Testis (tissue), 2 donors: ENCODE data around the gene TMEM81.

Source experiments
- POLR2A ChIP-seq: fragments of 450-650 bp; IDR thresholded peaks from one replicate; pipeline ENCODE4 v1.6.1; 2017; ENCODE audit warnings: antibody characterized with exemption, mild to moderate bottlenecking, moderate library complexity
- TF ChIP-seq, protein P1 (sequence below), 3 experiments: fragments of 450-650 bp in 2 of 3; fragments of 200-600 bp in 1 of 3; sonication (generic) in 1 of 3; IDR thresholded peaks; one replicate each; pipeline ENCODE4 v1.5.1; 2016 to 2019; ENCODE audit warnings: antibody characterized with exemption in 3 of 3, mild to moderate bottlenecking in 2 of 3, moderate library complexity in 1 of 3

GRCh38 chr1:205111354-205111753 lies 27.1 kb upstream of the TMEM81 start:
- TF ChIP-seq, protein P1, sequence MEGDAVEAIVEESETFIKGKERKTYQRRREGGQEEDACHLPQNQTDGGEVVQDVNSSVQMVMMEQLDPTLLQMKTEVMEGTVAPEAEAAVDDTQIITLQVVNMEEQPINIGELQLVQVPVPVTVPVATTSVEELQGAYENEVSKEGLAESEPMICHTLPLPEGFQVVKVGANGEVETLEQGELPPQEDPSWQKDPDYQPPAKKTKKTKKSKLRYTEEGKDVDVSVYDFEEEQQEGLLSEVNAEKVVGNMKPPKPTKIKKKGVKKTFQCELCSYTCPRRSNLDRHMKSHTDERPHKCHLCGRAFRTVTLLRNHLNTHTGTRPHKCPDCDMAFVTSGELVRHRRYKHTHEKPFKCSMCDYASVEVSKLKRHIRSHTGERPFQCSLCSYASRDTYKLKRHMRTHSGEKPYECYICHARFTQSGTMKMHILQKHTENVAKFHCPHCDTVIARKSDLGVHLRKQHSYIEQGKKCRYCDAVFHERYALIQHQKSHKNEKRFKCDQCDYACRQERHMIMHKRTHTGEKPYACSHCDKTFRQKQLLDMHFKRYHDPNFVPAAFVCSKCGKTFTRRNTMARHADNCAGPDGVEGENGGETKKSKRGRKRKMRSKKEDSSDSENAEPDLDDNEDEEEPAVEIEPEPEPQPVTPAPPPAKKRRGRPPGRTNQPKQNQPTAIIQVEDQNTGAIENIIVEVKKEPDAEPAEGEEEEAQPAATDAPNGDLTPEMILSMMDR (IDR thresholded peaks at IDR 0.05) = no peak
- no peak for TF ChIP-seq POLR2A
